ENCODE results near the gene CD37.

The CD37 gene

GRCh38 chr19:49340069-49340864 is 5.1 kb downstream of the CD37 start:
- no peaks in the 10 kb centered on the region for H3K9me2 ChIP-seq (replicated peaks; ENCODE audit: control insufficient read depth, low read length)
- TF ChIP-seq CTCF (IDR thresholded peaks at IDR 0.05; ENCODE audit: low read depth, low read length, poor library complexity, severe bottlenecking) = no peak
- TF ChIP-seq EZH2phosphoT487 (IDR thresholded peaks at IDR 0.05; ENCODE audit: borderline replicate concordance, low read length) = no peak
- H3F3A ChIP-seq (ENCODE audit: control insufficient read depth, insufficient read depth) = peaks cover 47% of the 10 kb centered on the region
- H3K4me1 ChIP-seq (ENCODE audit: control insufficient read depth, low read length) = peaks cover 58% of the 10 kb centered on the region
- peaks cover 11% of the 10 kb centered on the region; the same call in 1 of the 2 replicates for H4K20me1 ChIP-seq (ENCODE audit: control insufficient read depth, insufficient read depth, low read depth, low read length)
- H3K36me3 ChIP-seq (ENCODE audit: control insufficient read depth, low read length) = peaks cover 56% of the 10 kb centered on the region
- H3K4me2 ChIP-seq (ENCODE audit: low read length) = peak overlapping the region; percentile 99
- no peaks in the 10 kb centered on the region for H3K9me3 ChIP-seq (ENCODE audit: control insufficient read depth, insufficient read depth, low read length)
- peak overlapping the region; percentile 85 for H3K4me3 ChIP-seq (ENCODE audit: low read length)
- H3K79me2 ChIP-seq (ENCODE audit: control insufficient read depth, low read length) = peaks cover 43% of the 10 kb centered on the region
- no peaks in the 10 kb centered on the region for H3K27me3 ChIP-seq (ENCODE audit: control insufficient read depth, low read length)
- H3K27ac ChIP-seq (ENCODE audit: low read depth, low read length) = peak overlapping the region; percentile 88

GRCh38 chr19:49340865-49341718 is 5.9 kb downstream of the CD37 start:
- H3K79me2 ChIP-seq (ENCODE audit: control insufficient read depth, low read length) = peaks cover 35% of the 10 kb centered on the region

GRCh38 chr19:49342291-49342721 is 7.1 kb downstream of the CD37 start:
- H3K79me2 ChIP-seq (ENCODE audit: control insufficient read depth, low read length) = peaks cover 22% of the 10 kb centered on the region
- no peaks in the 10 kb centered on the region for H3K9me3 ChIP-seq (ENCODE audit: control insufficient read depth, insufficient read depth, low read length)
- H3K4me2 ChIP-seq (ENCODE audit: low read length) = no peak overlapping the region
- no peak overlapping the region for H3K4me3 ChIP-seq (ENCODE audit: low read length)
- H3K27me3 ChIP-seq (ENCODE audit: control insufficient read depth, low read length) = no peaks in the 10 kb centered on the region
- peaks cover 27% of the 10 kb centered on the region for H3F3A ChIP-seq (ENCODE audit: control insufficient read depth, insufficient read depth)
- no peaks in the 10 kb centered on the region for H3K9me2 ChIP-seq (replicated peaks; ENCODE audit: control insufficient read depth, low read length)
- peaks cover 48% of the 10 kb centered on the region for H3K4me1 ChIP-seq (ENCODE audit: control insufficient read depth, low read length)
- peaks cover 11% of the 10 kb centered on the region; the same call in 1 of the 2 replicates for H4K20me1 ChIP-seq (ENCODE audit: control insufficient read depth, insufficient read depth, low read depth, low read length)
- peaks cover 36% of the 10 kb centered on the region for H3K36me3 ChIP-seq (ENCODE audit: control insufficient read depth, low read length)
- TF ChIP-seq EZH2phosphoT487 (IDR thresholded peaks at IDR 0.05; ENCODE audit: borderline replicate concordance, low read length) (no peak), CTCF (IDR thresholded peaks at IDR 0.05; ENCODE audit: low read depth, low read length, poor library complexity, severe bottlenecking) (no peak)
- no peak overlapping the region for H3K27ac ChIP-seq (ENCODE audit: low read depth, low read length)

More at GRCh38 chr19:49340865-49341718, 5.9 kb downstream of the CD37 start:
- H4K20me1 ChIP-seq (ENCODE audit: control insufficient read depth, insufficient read depth, low read depth, low read length) = peaks cover 11% of the 10 kb centered on the region; the same call in 1 of the 2 replicates
- peaks cover 48% of the 10 kb centered on the region for H3K36me3 ChIP-seq (ENCODE audit: control insufficient read depth, low read length)
- no peak for TF ChIP-seq CTCF (IDR thresholded peaks at IDR 0.05; ENCODE audit: low read depth, low read length, poor library complexity, severe bottlenecking)
- no peak for TF ChIP-seq EZH2phosphoT487 (IDR thresholded peaks at IDR 0.05; ENCODE audit: borderline replicate concordance, low read length)
- H3F3A ChIP-seq (ENCODE audit: control insufficient read depth, insufficient read depth) = peaks cover 39% of the 10 kb centered on the region
- H3K9me3 ChIP-seq (ENCODE audit: control insufficient read depth, insufficient read depth, low read length) = no peaks in the 10 kb centered on the region
- no peaks in the 10 kb centered on the region for H3K27me3 ChIP-seq (ENCODE audit: control insufficient read depth, low read length)
- H3K27ac ChIP-seq (ENCODE audit: low read depth, low read length) = peak overlapping the region; percentile 88
- peak overlapping the region; percentile 99 for H3K4me2 ChIP-seq (ENCODE audit: low read length)
- peaks cover 58% of the 10 kb centered on the region for H3K4me1 ChIP-seq (ENCODE audit: control insufficient read depth, low read length)
- no peaks in the 10 kb centered on the region for H3K9me2 ChIP-seq (replicated peaks; ENCODE audit: control insufficient read depth, low read length)
- peak overlapping the region; percentile 60 for H3K4me3 ChIP-seq (ENCODE audit: low read length)
